Adrenal gland (tissue), 5 donors: ENCODE measurements around the gene TDRKH.

ENCODE experiments used
- CTCF ChIP-seq, 6 experiments: fragments of 450-650 bp in 4 of 6; fragments of 200-600 bp in 2 of 6; sonication (generic) in 1 of 6; IDR thresholded peaks; 1 replicate in 5 of 6; 2 replicates in 1 of 6; pipeline versions ENCODE4 v1.5.1 to v1.8.0; 2016 to 2021; ENCODE audit warnings: antibody characterized with exemption in 6 of 6, mild to moderate bottlenecking in 2 of 6, moderate library complexity in 1 of 6
- POLR2A ChIP-seq, 2 donors: fragments of 450-650 bp; IDR thresholded peaks; one replicate each; pipeline ENCODE4 v1.6.1; 2017; ENCODE audit warnings: antibody characterized with exemption in 2 of 2, mild to moderate bottlenecking in 2 of 2, moderate library complexity in 1 of 2
- donor health status: DM: no; HTN: no; CAD: no.

- TF ChIP-seq CTCF (IDR thresholded peaks at IDR 0.05) (no peak), POLR2A (IDR thresholded peaks at IDR 0.05) (no peak)
These were observed 32.1 kb upstream of the TDRKH start for GRCh38 chr1:151822404-151822803.
